Prostate gland (tissue), 2 donors: Measurements from ENCODE around the gene DHRS7.

Experiments
- POLR2A ChIP-seq: fragments of 450-650 bp; IDR thresholded peaks from one replicate; pipeline ENCODE4 v1.6.1; 2016; ENCODE audit warnings: antibody characterized with exemption, mild to moderate bottlenecking
- TF ChIP-seq, protein P1 (sequence below), 4 experiments: fragments of 200-600 bp in 2 of 4; fragments of 450-650 bp in 2 of 4; sonication (generic) in 2 of 4; IDR thresholded peaks; 1 replicate in 3 of 4; 2 replicates in 1 of 4; pipeline ENCODE4 v1.5.1; 2016 to 2019; ENCODE audit warnings: antibody characterized with exemption in 4 of 4, mild to moderate bottlenecking in 2 of 4, moderate library complexity in 2 of 4

DNA sequence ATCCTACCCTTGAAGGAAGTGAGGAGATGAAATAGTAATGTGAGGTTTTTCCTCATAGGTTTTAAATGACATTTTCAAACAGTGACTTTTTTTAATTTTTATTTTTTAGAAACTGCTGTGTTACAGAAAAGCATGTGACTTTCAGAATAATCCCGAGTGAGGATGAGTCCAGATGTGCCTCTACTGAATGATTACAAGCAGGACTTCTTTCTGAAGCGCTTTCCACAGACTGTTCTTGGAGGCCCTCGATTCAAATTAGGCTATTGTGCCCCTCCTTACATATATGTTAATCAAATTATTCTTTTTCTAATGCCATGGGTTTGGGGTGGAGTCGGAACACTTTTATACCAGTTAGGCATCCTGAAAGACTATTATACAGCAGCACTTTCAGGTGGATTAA is 57.7 kb downstream of the DHRS7 start:
- TF ChIP-seq, protein P1, sequence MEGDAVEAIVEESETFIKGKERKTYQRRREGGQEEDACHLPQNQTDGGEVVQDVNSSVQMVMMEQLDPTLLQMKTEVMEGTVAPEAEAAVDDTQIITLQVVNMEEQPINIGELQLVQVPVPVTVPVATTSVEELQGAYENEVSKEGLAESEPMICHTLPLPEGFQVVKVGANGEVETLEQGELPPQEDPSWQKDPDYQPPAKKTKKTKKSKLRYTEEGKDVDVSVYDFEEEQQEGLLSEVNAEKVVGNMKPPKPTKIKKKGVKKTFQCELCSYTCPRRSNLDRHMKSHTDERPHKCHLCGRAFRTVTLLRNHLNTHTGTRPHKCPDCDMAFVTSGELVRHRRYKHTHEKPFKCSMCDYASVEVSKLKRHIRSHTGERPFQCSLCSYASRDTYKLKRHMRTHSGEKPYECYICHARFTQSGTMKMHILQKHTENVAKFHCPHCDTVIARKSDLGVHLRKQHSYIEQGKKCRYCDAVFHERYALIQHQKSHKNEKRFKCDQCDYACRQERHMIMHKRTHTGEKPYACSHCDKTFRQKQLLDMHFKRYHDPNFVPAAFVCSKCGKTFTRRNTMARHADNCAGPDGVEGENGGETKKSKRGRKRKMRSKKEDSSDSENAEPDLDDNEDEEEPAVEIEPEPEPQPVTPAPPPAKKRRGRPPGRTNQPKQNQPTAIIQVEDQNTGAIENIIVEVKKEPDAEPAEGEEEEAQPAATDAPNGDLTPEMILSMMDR (IDR thresholded peaks at IDR 0.05) = no peak
- no peak for TF ChIP-seq POLR2A
